ENCODE data around the gene TSPO2.

The TSPO2 gene

GRCh38 chr6:41061196-41061726 is 19.0 kb downstream of the TSPO2 start:
- no peak for TF ChIP-seq RARB (CRISPR knock-in tag; IDR thresholded peaks at IDR 0.05)
- no peak for TF ChIP-seq BACH2 (CRISPR knock-in tag; IDR thresholded peaks at IDR 0.05; ENCODE audit: borderline replicate concordance)
- TF ChIP-seq CSRNP3 (CRISPR knock-in tag; IDR thresholded peaks at IDR 0.05): no peak
- no peak for TF ChIP-seq TCF4 (CRISPR knock-in tag; IDR thresholded peaks at IDR 0.05; ENCODE audit: borderline replicate concordance)
- TF ChIP-seq PPARA (CRISPR knock-in tag; IDR thresholded peaks at IDR 0.05; ENCODE audit: borderline replicate concordance): no peak
- no peak for TF ChIP-seq ZNF70 (CRISPR knock-in tag; IDR thresholded peaks at IDR 0.05)
- no peak for TF ChIP-seq ZFP30 (CRISPR knock-in tag; IDR thresholded peaks at IDR 0.05)
- no peak for TF ChIP-seq GLIS3 (CRISPR knock-in tag; IDR thresholded peaks at IDR 0.05)
- TF ChIP-seq TSHZ2 (CRISPR knock-in tag; IDR thresholded peaks at IDR 0.05): no peak
- TF ChIP-seq CREB5 (CRISPR knock-in tag; IDR thresholded peaks at IDR 0.05; ENCODE audit: low read depth): no peak
- TF ChIP-seq TOX (CRISPR knock-in tag; IDR thresholded peaks at IDR 0.05; ENCODE audit: borderline replicate concordance): no peak
- ATAC-seq: no peak

- no peak for ATAC-seq
- TF ChIP-seq ESRRG (CRISPR knock-in tag; IDR thresholded peaks at IDR 0.05) (no peak), ZC3H10 (CRISPR knock-in tag; IDR thresholded peaks at IDR 0.05) (no peak), TOX (CRISPR knock-in tag; IDR thresholded peaks at IDR 0.05; ENCODE audit: borderline replicate concordance) (no peak), CSRNP3 (CRISPR knock-in tag; IDR thresholded peaks at IDR 0.05) (no peak), TSHZ2 (CRISPR knock-in tag; IDR thresholded peaks at IDR 0.05) (no peak), TCF4 (CRISPR knock-in tag; IDR thresholded peaks at IDR 0.05; ENCODE audit: borderline replicate concordance) (no peak), ZNF8 (CRISPR knock-in tag; IDR thresholded peaks at IDR 0.05) (no peak), CREB5 (CRISPR knock-in tag; IDR thresholded peaks at IDR 0.05; ENCODE audit: low read depth) (no peak)
Measured at GRCh38 chr6:41062056-41062455, 19.8 kb downstream of the TSPO2 start.

GRCh38 chr6:41063884-41064285 is 21.6 kb downstream of the TSPO2 start:
- ATAC-seq: no peak
- TF ChIP-seq ZNF565 (CRISPR knock-in tag; conservative IDR thresholded peaks at IDR 0.05; ENCODE audit: low read depth) (no peak), PATZ1 (CRISPR knock-in tag; IDR thresholded peaks at IDR 0.05; ENCODE audit: borderline replicate concordance) (no peak), GLIS3 (CRISPR knock-in tag; IDR thresholded peaks at IDR 0.05) (no peak), TCF4 (CRISPR knock-in tag; IDR thresholded peaks at IDR 0.05; ENCODE audit: borderline replicate concordance) (no peak), TOX (CRISPR knock-in tag; IDR thresholded peaks at IDR 0.05; ENCODE audit: borderline replicate concordance) (no peak), ZNF8 (CRISPR knock-in tag; IDR thresholded peaks at IDR 0.05) (no peak), ZFP3 (CRISPR knock-in tag; IDR thresholded peaks at IDR 0.05) (no peak), SNAI2 (CRISPR knock-in tag; IDR thresholded peaks at IDR 0.05) (no peak), ZNF70 (CRISPR knock-in tag; IDR thresholded peaks at IDR 0.05) (no peak), RARB (CRISPR knock-in tag; IDR thresholded peaks at IDR 0.05) (no peak), CSRNP3 (CRISPR knock-in tag; IDR thresholded peaks at IDR 0.05) (no peak), ZFP30 (CRISPR knock-in tag; IDR thresholded peaks at IDR 0.05) (no peak), CREB5 (CRISPR knock-in tag; IDR thresholded peaks at IDR 0.05; ENCODE audit: low read depth) (no peak), OSR1 (CRISPR knock-in tag; IDR thresholded peaks at IDR 0.05) (no peak), BACH2 (CRISPR knock-in tag; IDR thresholded peaks at IDR 0.05; ENCODE audit: borderline replicate concordance) (no peak)
